PFSK-1 (cell line): ENCODE results near the gene RNF220.
A peak's percentile ranks its signal among the peaks of the same experiment; 100 is the strongest.

Experiments used
- FOXP2 ChIP-seq: optimal IDR thresholded peaks from 2 replicates; pipeline ENCODE3; 2011; ENCODE audit warnings: borderline replicate concordance, control low read depth, inconsistent platforms; ENCODE audit not compliant: insufficient read depth; ENCODE audit errors: extremely low read length, extremely low read depth
- POLR2AphosphoS5 ChIP-seq: IDR thresholded peaks from 2 replicates; pipeline ENCODE4 v1.6.1; 2012; ENCODE audit warnings: low read depth, mild to moderate bottlenecking, control low read depth, low read length, moderate library complexity
- SIN3A ChIP-seq: IDR thresholded peaks from 2 replicates; pipeline ENCODE4 v1.6.1; 2012; ENCODE audit warnings: mild to moderate bottlenecking, low read length, moderate library complexity, borderline replicate concordance; ENCODE audit not compliant: insufficient read depth
- TAF1 ChIP-seq: IDR thresholded peaks from 2 replicates; pipeline ENCODE4 v1.6.1; 2012; ENCODE audit warnings: low read length, control low read depth, borderline replicate concordance; ENCODE audit not compliant: insufficient read depth
- TF ChIP-seq, protein P1 (sequence below), 2 experiments: IDR thresholded peaks; 2 replicates each; pipeline versions ENCODE4 v1.6.1 to v1.8.0; 2011 to 2012; ENCODE audit warnings: low read depth in 2 of 2, low read length in 2 of 2, control low read depth in 1 of 2, inconsistent platforms in 1 of 2, mild to moderate bottlenecking in 1 of 2, moderate library complexity in 1 of 2; ENCODE audit not compliant: insufficient read depth in 1 of 2

Gene RNF220

DNA sequence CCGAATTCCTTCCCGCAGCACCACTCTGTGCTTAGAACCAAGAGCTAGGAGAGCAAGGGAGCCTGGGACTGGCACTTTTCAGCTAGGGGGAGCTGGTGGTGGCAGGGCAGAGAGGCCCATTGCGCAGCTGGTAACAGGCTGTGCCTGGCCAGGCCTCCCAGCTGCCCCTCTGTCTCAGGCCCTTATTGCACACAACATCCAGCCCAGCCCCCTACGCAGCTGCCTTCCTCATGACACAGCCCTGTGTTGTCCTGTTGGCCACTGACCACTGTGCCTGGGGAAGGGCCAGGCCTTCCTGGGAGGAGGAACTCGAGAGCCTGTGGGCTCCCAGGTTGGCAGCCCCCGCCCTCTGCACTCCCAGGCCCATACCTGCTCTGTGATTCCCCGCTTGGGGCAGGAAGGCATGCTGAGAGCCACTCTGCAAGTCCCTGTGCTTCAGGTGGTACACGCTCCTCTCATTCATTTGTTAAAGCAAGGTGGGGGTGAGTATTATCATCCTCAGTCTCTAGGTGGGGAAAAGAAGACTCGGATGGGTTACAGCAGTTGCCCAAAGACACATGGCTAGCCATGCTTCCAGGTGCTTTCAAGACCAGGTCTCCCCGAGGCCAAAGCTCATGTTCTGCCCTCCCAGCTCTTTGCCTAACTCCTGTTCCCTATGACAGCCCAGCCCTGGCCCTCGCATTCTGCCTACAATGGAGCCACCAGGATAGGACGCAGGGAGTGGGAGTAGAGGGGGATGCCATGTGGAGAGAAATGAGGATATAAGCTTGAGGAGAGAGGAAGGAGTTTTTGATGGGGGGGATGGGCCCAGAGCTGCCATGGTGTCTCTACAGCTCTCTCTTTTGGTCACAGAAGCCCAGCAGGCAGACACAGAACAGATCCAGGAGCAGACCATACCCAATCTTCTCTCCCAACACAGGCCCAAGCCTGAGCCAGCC, 187.4 kb downstream of the RNF220 start:
- TF ChIP-seq SIN3A (no peak), TAF1 (no peak), POLR2AphosphoS5 (no peak), FOXP2 (no peak)
- TF ChIP-seq, protein P1, sequence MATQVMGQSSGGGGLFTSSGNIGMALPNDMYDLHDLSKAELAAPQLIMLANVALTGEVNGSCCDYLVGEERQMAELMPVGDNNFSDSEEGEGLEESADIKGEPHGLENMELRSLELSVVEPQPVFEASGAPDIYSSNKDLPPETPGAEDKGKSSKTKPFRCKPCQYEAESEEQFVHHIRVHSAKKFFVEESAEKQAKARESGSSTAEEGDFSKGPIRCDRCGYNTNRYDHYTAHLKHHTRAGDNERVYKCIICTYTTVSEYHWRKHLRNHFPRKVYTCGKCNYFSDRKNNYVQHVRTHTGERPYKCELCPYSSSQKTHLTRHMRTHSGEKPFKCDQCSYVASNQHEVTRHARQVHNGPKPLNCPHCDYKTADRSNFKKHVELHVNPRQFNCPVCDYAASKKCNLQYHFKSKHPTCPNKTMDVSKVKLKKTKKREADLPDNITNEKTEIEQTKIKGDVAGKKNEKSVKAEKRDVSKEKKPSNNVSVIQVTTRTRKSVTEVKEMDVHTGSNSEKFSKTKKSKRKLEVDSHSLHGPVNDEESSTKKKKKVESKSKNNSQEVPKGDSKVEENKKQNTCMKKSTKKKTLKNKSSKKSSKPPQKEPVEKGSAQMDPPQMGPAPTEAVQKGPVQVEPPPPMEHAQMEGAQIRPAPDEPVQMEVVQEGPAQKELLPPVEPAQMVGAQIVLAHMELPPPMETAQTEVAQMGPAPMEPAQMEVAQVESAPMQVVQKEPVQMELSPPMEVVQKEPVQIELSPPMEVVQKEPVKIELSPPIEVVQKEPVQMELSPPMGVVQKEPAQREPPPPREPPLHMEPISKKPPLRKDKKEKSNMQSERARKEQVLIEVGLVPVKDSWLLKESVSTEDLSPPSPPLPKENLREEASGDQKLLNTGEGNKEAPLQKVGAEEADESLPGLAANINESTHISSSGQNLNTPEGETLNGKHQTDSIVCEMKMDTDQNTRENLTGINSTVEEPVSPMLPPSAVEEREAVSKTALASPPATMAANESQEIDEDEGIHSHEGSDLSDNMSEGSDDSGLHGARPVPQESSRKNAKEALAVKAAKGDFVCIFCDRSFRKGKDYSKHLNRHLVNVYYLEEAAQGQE (IDR thresholded peaks at IDR 0.05; ENCODE audit: insufficient read depth in 1 of 2, low read depth in 2 of 2, low read length in 2 of 2): no peak

DNA sequence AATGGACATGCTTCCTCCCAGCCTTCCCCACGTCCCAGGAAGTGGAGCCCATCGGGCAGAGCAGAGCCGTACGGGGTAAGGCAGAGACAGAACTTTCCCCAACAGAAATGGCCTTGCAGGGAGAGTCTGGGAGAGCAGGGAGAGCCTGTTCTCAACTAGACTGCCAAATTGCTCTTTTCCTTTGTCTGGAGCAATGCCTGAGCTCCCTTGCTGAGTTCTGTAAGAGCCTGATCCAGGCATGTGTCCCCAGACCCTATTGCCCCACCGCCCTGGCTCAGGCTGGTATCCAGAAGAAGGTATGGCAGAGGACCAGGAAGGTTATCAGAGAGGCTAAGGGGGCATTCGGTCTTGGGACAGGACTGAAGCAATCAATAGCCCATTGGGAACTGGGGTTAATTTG, 189.3 kb downstream of the RNF220 start:
- TF ChIP-seq POLR2AphosphoS5 (no peak), TAF1 (no peak), SIN3A (no peak), FOXP2 (no peak)
- TF ChIP-seq, protein P1 (IDR thresholded peaks at IDR 0.05; ENCODE audit: insufficient read depth in 1 of 2, low read depth in 2 of 2, low read length in 2 of 2): no peak

DNA sequence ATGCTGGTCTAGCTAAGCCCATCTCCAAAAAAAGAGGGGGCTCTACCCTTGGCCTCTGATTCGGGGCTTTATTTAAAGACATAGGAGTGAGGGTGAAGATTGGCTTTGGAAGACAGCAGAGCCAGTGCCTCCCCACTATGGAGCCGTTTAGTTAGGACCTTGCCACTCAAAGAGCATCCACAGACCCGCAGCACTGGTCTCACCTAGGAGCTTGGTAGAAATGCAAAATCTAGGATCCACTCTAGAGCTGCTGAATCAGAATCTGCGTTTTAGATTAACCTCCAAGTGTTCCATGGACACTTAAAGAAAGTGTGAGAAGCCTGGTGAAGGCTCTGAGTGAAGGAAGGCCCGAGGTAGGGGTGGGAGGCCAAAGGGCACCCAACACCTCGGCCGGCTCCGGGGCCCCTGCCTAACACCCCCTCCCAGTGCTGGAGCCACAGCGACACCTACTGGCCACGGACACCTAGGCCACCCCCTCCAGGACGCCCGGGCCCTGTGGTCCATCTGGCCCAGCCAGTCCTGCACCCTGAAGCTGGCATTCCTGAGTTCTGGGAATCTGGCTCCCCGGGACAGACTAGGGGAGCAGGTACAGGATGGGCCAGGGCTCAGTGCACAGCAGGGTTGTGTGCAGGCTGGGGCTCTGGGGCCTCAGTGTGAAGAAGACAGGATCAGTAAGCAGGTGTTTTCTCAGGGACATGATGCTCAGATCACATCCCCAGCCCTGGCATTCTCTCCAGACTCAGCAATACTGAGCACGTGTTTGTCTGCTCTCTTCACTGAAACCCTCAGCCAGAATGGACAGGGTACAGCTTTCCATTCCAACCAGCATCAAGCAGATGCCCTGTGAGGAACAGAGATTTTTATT, 190.0 kb downstream of the RNF220 start:
- TF ChIP-seq SIN3A (no peak), POLR2AphosphoS5 (no peak), TAF1 (no peak), FOXP2 (peak; percentile 44)
- TF ChIP-seq, protein P1 (IDR thresholded peaks at IDR 0.05; ENCODE audit: insufficient read depth in 1 of 2, low read depth in 2 of 2, low read length in 2 of 2): no peak

DNA sequence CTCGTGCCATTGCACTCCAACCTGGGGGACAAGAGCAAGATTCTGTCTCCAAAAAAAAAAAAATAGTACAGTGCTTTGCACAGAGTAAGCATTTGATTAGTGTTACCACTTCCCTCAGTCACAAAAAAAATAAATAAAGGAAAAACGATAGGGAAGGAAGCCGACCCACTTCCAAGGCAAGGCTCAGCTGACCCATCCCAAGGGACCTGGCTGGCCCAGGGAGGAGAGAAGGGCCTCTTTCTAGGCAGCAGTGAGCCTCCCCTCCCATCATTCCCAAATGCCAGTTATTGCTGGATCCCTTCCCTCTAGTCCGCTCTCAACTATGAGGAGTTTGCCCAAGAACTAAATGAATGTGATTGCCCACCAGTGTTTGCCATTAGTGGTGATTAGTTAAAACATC, 191.5 kb downstream of the RNF220 start:
- TF ChIP-seq SIN3A (no peak), POLR2AphosphoS5 (no peak), FOXP2 (no peak), TAF1 (no peak)
- TF ChIP-seq, protein P1 (IDR thresholded peaks at IDR 0.05; ENCODE audit: insufficient read depth in 1 of 2, low read depth in 2 of 2, low read length in 2 of 2): no peak
